Erythroblast (primary cell): ENCODE results near the gene HERC2.
"Not testable (repeated sequence)": the region's sequence is repeated elsewhere in the genome, so short reads cannot be mapped to it uniquely, and the experiment has no call there.

Experiments used
- GATA1 ChIP-seq: IDR thresholded peaks from 2 replicates; pipeline ENCODE4 v1.6.1; 2011; ENCODE audit warnings: low read depth, mild to moderate bottlenecking, control low read depth, low read length, moderate library complexity
- POLR2A ChIP-seq: IDR thresholded peaks from 2 replicates; pipeline ENCODE4 v1.6.1; 2011; ENCODE audit warnings: mild to moderate bottlenecking, low read length

- TF ChIP-seq POLR2A, GATA1: not testable (repeated sequence)
These were observed 106.5 kb downstream of the HERC2 start for GRCh38 chr15:28215521-28215920.
